GM12801 (cell line): ENCODE results near the gene NUSAP1.

Experiments used
- CTCF ChIP-seq: IDR thresholded peaks from one replicate; pipeline ENCODE4 v1.5.1; 2011; ENCODE audit warnings: control low read depth; ENCODE audit not compliant: insufficient read length; ENCODE audit errors: extremely low read depth

The NUSAP1 gene

GRCh38 chr15:41377978-41378377, 45.3 kb downstream of the NUSAP1 start:
- TF ChIP-seq CTCF = no peak

GRCh38 chr15:41387646-41388045, 55.0 kb downstream of the NUSAP1 start:
- no peak for TF ChIP-seq CTCF

GRCh38 chr15:41392659-41393058, 60.0 kb downstream of the NUSAP1 start:
- TF ChIP-seq CTCF = no peak

- TF ChIP-seq CTCF = no peak
These were observed 62.2 kb downstream of the NUSAP1 start for GRCh38 chr15:41394924-41395323.

GRCh38 chr15:41396111-41396510, 63.4 kb downstream of the NUSAP1 start:
- TF ChIP-seq CTCF = no peak

GRCh38 chr15:41401904-41402267, 69.2 kb downstream of the NUSAP1 start:
- TF ChIP-seq CTCF = no peak

GRCh38 chr15:41407341-41407740, 74.7 kb downstream of the NUSAP1 start:
- TF ChIP-seq CTCF = no peak

GRCh38 chr15:41408234-41408641, 75.6 kb downstream of the NUSAP1 start:
- TF ChIP-seq CTCF = no peak
